ENCODE data around the gene UBA6.
A peak's percentile ranks its signal among the peaks of the same experiment; 100 is the strongest.
"Not testable (repeated sequence)": the region's sequence is repeated elsewhere in the genome, so short reads cannot be mapped to it uniquely, and the experiment has no call there.

Gene UBA6

DNA sequence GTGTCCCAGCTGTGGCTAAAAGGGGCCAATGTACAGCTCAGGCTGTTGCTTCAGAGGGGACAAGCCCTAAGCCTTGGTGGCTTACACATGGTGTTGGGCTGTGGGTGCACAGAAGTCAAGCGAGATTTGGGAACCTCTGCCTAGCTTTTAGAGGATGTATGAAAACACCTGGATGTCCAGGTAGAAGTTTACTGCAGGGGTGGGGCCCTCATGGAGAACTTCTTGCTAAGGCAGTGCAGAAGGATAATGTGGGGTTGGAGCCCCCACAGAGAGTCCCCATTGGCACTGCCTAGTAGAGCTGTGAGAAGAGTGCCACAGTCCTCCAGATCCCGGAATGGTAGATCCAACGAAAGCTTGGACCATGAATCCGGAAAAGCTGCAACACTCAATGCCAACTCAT lies 40.5 kb downstream of the UBA6 start:
- DNase-seq, result no peak

DNA sequence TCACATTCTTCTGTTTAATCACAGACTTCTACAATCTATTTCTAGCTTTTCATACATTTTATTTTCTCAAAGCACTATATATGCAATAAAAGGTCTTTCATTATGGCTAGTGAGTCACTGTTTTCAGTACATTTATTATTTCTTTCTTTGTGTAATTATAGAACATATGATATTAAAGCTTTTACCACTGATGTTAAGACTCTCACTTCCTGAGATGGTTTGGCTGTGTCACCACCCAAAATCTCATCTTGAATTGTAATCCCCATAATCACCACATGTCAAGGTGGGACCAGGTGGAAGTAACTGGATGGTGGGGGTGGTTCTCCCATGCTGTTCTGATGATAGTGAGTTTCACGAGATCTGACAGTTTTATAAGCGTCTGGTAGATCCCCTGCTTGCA lies 41.9 kb downstream of the UBA6 start:
- DNase-seq, result no peak

DNA sequence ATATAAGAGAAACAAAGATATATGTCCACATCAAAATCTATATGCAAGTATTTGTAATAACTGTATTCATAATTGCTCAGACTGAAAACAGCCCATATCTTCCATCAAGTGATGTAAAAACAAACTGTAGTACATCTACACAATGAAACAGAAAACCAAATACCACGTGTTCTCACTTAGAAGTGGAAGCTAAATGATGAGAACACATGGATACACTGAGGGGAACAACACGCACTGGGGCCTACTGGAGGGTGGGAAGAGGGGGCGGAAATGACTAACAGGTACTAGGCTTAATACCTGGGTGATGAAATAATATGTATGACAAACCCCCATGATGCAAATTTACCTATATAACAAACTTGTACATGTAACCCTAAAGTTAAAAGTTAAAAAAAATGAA lies 42.7 kb downstream of the UBA6 start:
- DNase-seq, result no peak

DNA sequence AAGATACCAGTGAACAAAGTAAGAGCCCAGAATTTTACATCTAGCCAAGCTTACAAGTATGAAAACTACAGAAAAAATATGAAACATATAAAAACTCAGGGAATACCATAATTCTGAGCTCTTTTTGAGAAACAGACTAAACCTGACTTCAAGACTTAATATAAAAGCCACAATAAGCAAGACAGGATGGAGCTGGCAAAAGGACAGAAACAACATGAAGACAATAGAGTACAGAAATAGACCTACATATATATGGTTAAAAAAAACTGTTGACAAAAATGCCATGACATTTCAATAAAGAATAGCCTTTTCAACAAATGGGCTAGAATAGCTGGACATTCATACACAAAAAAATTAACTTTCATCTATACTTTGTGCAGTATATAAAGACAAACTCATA lies 49.4 kb downstream of the UBA6 start:
- DNase-seq, result no peak

DNA sequence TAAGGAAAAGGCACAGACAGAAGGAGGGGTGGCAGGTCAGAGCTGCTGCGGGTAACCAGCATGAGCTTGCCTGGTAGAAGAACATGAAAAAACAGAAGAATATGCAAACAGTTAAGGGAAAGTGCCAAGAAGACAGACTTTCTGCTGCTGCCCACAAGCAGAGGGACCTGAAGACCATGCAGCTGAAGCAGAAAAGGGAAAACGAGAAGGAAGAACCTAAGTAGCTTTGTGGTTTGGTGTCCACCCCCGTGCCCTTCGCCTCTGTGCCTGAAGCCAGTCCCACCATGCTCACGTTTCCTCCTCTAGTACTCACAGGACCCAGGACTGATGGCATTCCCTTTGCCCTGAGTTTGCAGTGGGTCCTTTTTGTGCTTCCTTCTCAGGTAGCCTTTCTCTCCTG lies 62.8 kb downstream of the UBA6 start:
- DNase-seq, result peak; percentile 19 to 58 (median 50)

DNA sequence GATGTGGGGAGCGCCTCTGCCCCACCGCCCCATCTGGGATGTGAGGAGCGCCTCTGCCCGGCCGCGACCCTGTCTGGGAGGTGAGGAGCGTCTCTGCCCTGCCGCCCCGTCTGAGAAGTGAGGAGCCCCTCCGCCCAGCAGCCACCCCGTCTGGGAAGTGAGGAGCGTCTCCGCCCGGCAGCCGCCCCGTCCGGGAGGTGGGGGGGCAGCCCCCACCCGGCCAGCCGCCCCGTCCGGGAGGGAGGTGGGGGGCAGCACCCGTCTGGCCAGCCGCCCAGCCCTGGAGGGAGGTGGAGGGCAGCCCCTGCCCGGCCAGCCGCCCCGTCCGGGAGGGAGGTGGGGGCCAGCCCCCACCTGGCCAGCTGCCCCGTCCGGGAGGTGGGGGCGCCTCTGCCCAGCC lies 64.0 kb downstream of the UBA6 start:
- not testable (repeated sequence) for DNase-seq

DNA sequence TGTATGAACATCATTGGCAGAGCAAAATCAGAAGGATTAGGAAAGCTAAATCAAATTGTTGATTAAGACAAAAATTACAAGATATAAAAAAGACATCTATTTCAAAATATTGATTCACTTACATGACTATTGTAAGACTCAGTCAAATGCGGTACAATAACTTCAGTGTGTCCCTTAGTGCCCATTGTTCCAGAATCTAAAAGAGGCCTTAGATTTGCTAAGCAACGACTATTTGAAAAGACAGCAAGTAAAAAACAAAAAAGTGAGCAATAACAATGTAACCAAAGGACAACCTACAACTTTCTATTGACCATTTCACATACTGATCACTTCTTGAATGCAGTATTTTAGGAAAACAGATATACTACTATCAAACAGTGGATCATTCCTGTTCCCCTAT lies 65.6 kb downstream of the UBA6 start:
- DNase-seq, result no peak

DNA sequence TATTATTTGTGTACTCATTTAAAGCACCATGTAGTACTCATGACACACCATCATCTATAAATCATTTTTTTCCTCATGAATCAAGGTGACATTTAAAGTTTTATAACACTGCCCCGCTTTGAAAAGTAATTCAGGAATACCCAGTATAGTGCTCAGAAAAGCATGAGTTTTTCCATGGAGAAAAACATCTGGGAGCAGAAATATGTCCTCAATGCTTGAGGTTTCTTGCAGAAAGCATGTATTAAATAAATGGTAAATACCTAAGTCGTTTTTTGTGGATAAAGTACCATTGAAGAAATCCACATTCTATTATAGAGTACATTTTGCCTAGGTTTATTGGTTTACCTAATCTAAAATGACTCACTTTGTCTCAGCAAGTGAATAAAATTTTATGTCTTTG lies 66.2 kb downstream of the UBA6 start:
- no peak for DNase-seq

DNA sequence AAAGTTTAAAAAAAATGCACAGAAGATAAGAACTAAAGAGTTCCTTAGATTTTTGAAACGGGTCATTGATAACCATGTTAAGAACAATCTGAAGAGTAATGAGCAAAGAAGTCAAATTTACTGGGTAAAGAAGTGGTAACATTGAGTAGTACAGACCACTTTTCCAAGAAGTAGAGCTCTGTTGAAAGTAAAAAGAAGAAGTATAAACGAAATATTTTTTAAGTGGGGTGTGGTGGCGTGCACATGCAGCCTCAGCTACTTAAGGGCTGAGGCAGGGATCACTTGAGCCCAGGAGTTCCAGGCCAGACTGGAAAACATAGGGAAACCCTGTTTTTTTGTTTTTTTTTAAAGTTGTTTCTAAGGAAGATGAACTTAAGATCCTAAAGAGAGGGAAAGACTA lies 68.5 kb downstream of the UBA6 start:
- DNase-seq, result peak in 3 of 4 experiments; percentile 10 to 19 (median 14)

DNA sequence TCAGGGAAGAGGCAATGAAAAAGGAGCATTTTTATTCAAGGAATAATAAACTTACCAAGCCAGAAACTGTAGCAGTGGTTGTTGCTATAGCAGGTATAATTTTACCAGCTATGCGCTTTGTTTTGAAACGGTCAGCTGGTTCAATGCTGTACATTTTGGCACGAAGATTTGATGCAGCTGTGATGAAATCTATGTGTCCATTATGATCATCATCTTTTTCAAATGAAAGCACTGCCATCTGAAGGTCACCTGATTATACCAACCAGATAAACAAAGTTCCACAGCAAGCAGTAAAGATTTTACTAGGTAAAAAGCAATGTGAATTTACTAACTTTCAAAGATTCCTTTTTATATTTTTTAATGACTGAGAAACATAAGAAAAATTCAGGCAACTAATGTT lies 76.0 kb downstream of the UBA6 start:
- no peak for DNase-seq

DNA sequence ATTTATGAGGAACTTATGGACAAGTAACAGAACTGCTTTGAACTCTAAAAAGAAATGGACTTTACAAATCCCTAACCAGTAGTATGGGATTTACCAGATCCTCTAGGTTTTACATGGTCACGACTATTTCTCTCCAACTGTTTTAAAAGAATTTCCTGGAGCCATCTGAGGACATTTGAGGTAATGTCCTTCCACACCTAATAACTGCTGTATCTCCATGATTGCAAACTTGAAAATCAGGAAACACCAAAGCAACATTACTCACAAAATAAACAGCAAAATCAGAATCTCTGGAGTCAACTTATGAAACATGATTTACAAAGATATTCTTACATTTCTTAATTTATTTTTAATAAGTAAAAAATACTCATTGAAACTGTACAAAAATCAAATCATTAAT lies 84.5 kb downstream of the UBA6 start:
- DNase-seq, result no peak

DNA sequence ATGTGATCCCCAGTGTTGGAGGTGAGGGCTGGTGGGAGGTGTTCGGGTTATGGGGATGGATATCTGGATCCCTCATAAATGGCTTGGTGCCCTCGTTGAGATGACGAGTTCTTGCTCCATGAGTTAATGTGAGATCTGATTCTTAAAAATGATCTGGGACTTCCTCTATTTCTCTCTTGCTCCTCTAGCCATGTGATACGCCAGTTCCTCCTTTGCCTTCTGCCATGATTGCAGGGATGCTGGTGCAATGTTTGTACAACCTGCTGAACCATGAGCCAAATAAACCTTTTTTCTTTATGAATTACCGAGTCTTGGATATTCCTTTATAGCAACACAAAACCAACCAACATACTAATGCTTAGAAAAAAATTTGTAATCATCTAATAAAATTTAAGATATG lies 85.8 kb downstream of the UBA6 start:
- peak; percentile 8 to 40 (median 22) for DNase-seq

DNA sequence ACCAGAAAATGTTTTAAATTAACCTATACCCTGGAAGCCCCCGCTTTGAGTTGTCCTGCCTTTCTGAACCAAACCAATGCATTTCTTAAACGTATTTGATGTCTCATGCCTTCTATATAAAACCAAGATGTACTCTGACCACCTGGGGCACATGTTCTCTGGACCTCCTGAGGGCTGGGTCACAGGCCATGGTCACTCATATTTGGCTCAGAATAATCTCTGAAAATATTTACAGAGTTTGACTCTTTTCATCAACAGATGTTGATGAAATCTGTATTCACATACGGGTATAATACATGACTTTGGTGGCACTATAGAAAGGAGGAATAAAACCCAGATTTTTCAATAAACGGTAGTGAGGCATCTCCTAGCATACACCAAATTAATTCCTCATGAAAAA lies 86.8 kb downstream of the UBA6 start:
- DNase-seq, result no peak

DNA sequence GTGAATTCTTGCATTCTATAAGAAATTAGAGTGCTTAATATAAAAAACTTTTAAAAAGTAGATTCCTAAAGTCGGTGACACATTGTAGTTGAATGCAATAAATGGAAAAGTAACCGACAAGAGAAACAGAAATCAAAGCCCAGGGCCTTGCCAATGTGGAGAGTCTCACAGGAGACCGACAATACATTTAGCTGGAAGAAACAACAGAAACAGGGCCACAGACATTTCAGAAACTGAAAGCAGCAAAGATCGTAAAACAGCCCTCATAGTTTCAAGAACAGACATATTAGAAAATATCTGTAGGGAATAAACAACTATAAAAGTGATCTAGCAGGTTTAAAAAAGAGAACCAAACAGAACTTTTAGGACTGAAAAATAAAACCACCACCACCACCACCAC lies 92.9 kb downstream of the UBA6 start:
- DNase-seq, result no peak

DNA sequence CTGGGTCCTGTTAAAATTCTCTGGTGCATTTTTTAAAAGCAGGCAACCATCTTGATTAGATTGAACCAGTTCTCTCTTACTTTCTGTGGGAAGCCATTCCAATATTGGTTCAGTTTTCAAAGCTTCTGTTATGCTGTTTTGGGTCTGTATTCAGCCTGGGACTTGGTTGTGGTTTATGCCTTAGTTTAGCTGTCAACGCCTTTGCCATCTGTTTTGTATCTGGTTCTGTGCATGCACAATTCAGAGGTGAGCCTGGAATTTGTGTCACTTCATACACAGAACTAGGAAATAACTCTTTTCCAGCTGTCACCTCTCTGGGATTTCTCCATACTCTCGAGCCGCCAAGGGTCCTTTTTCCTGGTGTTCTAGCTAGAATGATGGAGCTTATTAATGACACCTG lies 96.2 kb downstream of the UBA6 start:
- no peak for DNase-seq

DNA sequence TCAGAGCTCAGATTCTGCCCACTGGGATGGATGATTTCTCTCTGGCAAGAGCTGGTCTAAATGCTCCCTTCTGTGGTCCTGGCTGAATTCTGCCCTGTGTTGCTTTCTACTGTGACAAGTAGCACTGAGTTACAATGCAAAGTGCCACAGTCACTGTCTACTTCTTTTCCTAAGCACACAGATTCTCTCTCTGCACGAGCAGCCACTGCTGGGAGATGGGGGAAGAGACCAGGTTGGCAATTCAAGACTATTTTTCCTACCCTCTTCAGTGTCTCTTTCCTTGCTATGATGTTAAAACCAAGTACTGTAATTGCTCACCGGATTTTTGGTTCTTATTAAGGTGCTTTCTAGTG lies 97.0 kb downstream of the UBA6 start:
- no peak for DNase-seq

DNA sequence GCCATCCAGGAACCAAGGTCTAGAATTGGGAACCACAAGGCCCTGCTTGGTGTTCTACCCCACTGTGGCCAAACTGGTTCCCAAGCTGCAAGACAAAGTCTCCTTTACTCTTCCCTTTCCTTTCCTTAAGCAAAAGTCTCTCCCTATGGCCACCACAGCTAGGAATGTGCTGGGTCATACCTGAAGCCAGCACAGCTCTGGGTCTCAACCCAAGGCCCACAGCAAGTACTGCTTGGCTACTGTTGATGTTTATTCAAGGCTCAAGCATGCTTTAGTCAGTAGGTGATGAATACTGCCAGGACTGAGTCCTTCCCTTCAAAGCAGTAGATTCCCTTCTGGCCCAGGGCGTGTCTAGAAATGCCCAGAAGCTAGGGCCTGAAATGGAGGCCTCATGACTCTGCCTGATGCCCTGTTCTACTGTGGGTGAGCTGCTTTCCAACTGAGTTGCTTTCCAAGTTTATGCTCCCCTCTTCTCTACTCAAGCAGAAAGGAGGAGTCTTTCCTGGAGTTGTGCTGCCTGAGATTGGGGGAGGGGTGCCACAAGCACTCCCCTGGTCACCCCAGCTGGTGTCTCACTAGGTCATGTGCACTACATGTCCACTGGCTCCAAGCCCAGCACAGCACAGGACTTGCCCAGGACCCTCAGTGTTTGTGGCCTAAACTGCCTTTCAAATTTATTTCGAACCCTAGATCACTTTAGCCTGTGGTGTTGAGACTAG lies 97.5 kb downstream of the UBA6 start:
- DNase-seq, result no peak

DNA sequence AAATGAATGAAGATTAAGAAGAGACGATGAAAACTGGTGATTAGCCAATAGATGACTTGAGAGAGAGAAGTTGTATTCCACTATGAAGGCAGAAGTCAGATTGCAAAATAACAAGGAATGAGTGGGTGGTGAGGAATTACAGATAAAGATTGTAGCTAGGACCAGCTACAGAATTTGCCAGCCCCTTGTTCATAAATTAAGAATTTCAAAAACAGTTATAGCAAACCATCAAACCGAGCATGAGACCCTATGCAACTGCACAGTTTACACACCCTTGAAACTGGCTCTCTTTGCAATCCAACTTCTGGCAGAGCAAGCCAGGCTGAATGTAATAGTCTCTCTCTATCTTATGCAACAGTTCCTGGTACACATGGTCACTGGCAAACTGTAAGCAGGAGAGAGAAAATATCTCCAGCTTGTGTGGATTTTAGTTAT lies 107.2 kb downstream of the UBA6 start:
- DNase-seq, result peak; percentile 36 to 73 (median 62)

DNA sequence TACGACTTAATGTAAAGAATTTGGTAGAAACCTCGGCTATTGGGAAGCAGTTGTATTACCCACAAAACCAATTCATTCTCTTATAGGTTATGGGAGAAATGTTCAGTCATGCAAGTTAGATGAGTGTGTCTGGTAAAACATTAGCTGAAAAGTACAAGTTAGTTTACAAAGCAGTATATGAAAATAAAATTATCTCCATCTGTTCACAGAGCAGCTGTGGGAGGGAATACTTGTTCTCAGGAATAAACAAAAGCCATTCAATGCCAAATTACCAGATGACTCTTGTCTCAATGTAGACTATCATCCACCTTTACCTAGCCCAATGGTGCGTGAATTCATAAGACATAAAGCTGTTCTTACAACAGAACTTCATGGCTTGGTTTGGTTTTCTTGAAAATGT lies 113.8 kb downstream of the UBA6 start:
- DNase-seq, result no peak

DNA sequence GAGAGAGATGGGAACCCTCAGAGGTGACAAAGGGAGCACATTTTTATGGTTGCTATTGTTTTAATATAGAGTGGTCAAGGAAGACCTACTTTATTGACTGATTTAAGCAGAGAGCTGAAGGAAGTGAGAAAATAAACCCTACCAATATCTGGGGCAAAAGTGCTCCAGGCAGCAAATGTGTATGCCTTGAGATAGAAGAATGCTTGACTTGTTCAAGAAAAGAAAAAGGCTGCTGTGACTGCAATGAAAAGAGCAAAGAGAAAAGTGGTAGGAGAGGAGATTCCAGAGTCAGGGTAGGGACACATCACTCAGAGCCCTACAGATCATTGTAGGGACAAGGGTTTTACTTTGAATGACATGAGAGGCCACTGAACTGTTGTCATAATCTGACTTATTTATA lies 116.5 kb downstream of the UBA6 start:
- no peak for DNase-seq

DNA sequence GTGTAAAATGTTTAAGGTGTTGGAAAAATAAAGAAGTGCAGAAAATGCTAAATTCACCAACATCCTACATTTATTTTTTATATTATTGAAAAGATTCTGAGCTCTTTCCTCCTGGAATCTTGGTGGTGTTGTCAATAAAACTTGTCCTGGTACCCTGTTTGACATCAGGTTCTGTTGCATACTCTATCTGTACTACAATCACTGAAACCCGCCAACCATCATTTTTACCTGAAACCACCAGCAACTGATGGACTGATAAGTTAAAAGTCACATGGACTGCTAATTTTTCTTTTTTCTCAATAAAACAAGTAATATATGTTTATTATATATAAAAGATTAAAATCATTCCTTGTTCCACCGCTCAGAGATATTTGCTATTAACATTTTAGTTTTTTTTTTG lies 119.0 kb downstream of the UBA6 start:
- no peak for DNase-seq

DNA sequence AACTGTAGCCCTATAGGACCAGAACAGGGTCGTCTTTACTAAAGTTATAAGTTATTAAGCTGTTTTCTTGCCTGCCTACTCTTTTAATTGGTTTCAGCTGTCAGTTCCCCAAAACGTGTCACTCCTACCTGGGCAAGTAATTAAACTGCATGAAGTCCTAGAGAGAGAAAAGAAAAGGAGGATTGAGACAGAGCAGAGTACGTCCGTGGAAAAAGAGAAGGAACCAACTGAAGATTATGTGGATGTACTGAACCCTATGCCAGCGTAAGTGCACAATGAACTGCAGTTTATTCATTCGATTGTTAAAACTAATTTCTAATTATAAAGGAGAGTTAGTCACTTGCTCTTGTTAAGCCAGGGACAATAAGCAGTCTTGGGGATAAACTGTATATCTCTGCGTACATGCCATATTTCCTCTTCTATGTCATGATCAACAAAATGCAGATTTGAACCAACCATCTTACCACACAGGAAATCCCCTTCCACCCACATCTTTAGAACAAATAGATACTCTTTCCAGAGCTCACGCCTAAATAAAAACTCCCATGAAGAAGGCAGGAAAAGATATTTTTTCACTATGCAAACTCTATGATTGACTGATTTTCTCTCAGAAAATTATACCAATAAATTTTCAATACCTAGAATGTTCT lies 119.6 kb downstream of the UBA6 start:
- DNase-seq, result peak; percentile 22 to 62 (median 36)

DNA sequence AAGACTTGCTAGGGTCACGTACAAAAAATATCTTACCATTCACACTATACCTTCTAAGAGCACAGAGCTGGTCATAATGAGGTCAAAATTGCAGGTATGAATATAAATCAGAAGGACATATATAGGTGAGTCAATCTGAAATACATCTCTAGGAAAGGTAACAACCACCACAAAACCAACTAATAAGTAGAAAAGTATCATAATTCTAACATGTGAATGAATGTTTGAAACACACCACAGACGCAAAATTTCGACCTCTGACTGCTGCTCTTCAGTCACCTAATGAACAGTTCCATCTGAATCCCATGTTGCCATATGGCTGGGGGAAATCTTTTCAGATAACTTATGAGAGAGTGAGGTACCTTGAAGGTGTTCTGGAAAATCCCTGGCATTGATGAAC lies 120.4 kb downstream of the UBA6 start:
- no peak for DNase-seq

DNA sequence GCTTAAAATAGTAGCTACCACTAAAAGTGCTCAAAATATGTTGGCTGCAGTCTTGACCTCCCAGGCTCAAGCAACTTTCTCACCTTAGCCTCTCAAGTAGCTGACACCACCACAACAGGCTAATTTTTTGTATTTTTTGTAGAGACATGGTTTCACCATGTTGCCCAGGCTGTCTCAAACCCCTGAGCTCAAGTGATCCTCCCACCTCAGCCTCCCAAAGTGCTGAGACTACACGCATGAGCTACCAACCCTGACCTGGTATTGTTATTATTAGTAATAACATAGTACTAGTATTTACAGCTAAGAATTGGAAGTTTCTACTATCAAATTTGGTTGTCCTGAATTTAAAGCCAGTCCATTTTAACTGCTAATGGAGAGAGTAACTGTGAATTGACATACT lies 124.4 kb downstream of the UBA6 start:
- no peak for DNase-seq

DNA sequence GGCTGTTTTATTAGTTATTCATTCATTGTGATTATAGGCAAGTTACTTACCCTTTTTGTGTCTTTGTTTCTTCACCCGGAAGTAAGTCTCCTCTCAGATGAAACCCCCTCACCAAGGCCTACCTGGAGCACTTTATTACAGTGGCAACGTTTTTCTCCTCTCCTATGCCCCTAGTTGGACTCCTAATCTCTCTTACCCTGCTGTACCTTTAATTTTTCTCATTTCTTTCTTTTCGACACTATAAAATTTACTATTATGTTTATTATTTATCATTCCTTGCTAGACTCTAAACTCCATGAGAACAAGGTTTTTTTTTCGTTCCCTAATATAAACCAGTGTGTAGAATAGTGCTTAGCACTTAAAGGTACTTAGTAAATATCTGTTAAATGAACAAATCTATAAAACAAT lies 124.9 kb downstream of the UBA6 start:
- no peak for DNase-seq
